Duodenal mucosa (tissue), 2 donors: ENCODE measurements around the gene ACSM4.
"Not testable (repeated sequence)": the region's sequence is repeated elsewhere in the genome, so short reads cannot be mapped to it uniquely, and the experiment has no call there.

ENCODE experiments used
- H3K27ac ChIP-seq: one replicate; pipeline ENCODE4 v1.7.0; 2013; ENCODE audit warnings: low read depth, low read length
- H3K27me3 ChIP-seq, 2 donors: one replicate each; pipeline ENCODE4 v1.7.0; 2013; ENCODE audit warnings: low read length in 2 of 2, control low read depth in 1 of 2; ENCODE audit not compliant: insufficient read depth in 2 of 2, control insufficient read depth in 1 of 2
- H3K36me3 ChIP-seq, 2 donors: one replicate each; pipeline ENCODE4 v1.7.0; 2013; ENCODE audit warnings: low read length in 2 of 2, control low read depth in 1 of 2; ENCODE audit not compliant: insufficient read depth in 2 of 2, control insufficient read depth in 1 of 2
- H3K4me1 ChIP-seq, 2 donors: one replicate each; pipeline ENCODE4 v1.7.0; 2013; ENCODE audit warnings: low read length in 2 of 2, control low read depth in 1 of 2; ENCODE audit not compliant: insufficient read depth in 2 of 2, control insufficient read depth in 1 of 2
- H3K4me3 ChIP-seq, 2 donors: one replicate each; pipeline ENCODE4 v1.7.0; 2013; ENCODE audit warnings: low read length in 2 of 2, low read depth in 1 of 2
- H3K9ac ChIP-seq, 2 donors: one replicate each; pipeline ENCODE4 v1.7.0; 2013; ENCODE audit warnings: low read length in 2 of 2, low read depth in 1 of 2
- H3K9me3 ChIP-seq, 2 donors: one replicate each; pipeline ENCODE4 v1.7.0; 2013; ENCODE audit warnings: low read length in 2 of 2, control low read depth in 1 of 2; ENCODE audit not compliant: control insufficient read depth in 1 of 2

The ACSM4 gene

GRCh38 chr12:7303772-7304171 lies at the start of gene ACSM4:
TSS of gene ACSM4 (plus strand) at chr12:7304072. CDS start at chr12:7304332, 260 bp downstream.
- Histone ChIP-seq H3K27ac (no peak within 1 kb of the TSS), H3K36me3 (no peaks in the 10 kb centered on the region), H3K4me3 (no peak within 1 kb of the TSS), H3K9ac (no peak within 1 kb of the TSS), H3K4me1 (no peaks in the 10 kb centered on the region), H3K9me3 (no peaks in the 10 kb centered on the region), H3K27me3 (peaks cover 0 to 2% of the 10 kb centered on the region in 2 donors)

GRCh38 chr12:7259060-7259459 lies 44.8 kb upstream of the ACSM4 start:
- H3K9me3 ChIP-seq: no peaks in the 10 kb centered on the region
- H3K9ac ChIP-seq: no peak overlapping the region
- no peak overlapping the region for H3K4me3 ChIP-seq
- H3K36me3 ChIP-seq: no peaks in the 10 kb centered on the region
- no peaks in the 10 kb centered on the region for H3K27me3 ChIP-seq
- H3K4me1 ChIP-seq: no peaks in the 10 kb centered on the region
- H3K27ac ChIP-seq: no peak overlapping the region

- H3K9me3 ChIP-seq: no peaks in the 10 kb centered on the region
- no peak overlapping the region for H3K9ac ChIP-seq
- no peaks in the 10 kb centered on the region for H3K4me1 ChIP-seq
- no peaks in the 10 kb centered on the region for H3K36me3 ChIP-seq
- H3K4me3 ChIP-seq: no peak overlapping the region
- H3K27me3 ChIP-seq: no peaks in the 10 kb centered on the region
- no peak overlapping the region for H3K27ac ChIP-seq
Measured at GRCh38 chr12:7264538-7264937, 39.3 kb upstream of the ACSM4 start.

GRCh38 chr12:7265251-7265650 lies 38.6 kb upstream of the ACSM4 start:
- Histone ChIP-seq H3K4me3 (no peak overlapping the region), H3K4me1 (no peaks in the 10 kb centered on the region), H3K27me3 (no peaks in the 10 kb centered on the region), H3K9me3 (no peaks in the 10 kb centered on the region), H3K27ac (no peak overlapping the region), H3K36me3 (no peaks in the 10 kb centered on the region), H3K9ac (no peak overlapping the region)

- H3K9ac ChIP-seq: no peak overlapping the region
- no peak overlapping the region for H3K27ac ChIP-seq
- H3K27me3 ChIP-seq: no peaks in the 10 kb centered on the region
- H3K4me3 ChIP-seq: no peak overlapping the region
- H3K36me3 ChIP-seq: no peaks in the 10 kb centered on the region
- no peaks in the 10 kb centered on the region for H3K4me1 ChIP-seq
- H3K9me3 ChIP-seq: no peaks in the 10 kb centered on the region
Measured at GRCh38 chr12:7269273-7269672, 34.6 kb upstream of the ACSM4 start.

GRCh38 chr12:7271893-7272514 lies 31.9 kb upstream of the ACSM4 start:
- H3K9me3 ChIP-seq: no peaks in the 10 kb centered on the region
- no peaks in the 10 kb centered on the region for H3K36me3 ChIP-seq
- no peak overlapping the region for H3K4me3 ChIP-seq
- H3K27me3 ChIP-seq: no peaks in the 10 kb centered on the region
- no peaks in the 10 kb centered on the region for H3K4me1 ChIP-seq
- no peak overlapping the region for H3K27ac ChIP-seq
- H3K9ac ChIP-seq: no peak overlapping the region

GRCh38 chr12:7275482-7275881 lies 28.4 kb upstream of the ACSM4 start:
- not testable (repeated sequence) for H3K9ac ChIP-seq, H3K4me1 ChIP-seq, H3K27ac ChIP-seq, H3K4me3 ChIP-seq, H3K27me3 ChIP-seq, H3K9me3 ChIP-seq, H3K36me3 ChIP-seq

GRCh38 chr12:7282844-7283243 lies 21.0 kb upstream of the ACSM4 start:
- H3K9ac ChIP-seq: no peak overlapping the region
- H3K27me3 ChIP-seq: no peaks in the 10 kb centered on the region
- no peak overlapping the region for H3K4me3 ChIP-seq
- no peaks in the 10 kb centered on the region for H3K9me3 ChIP-seq
- no peaks in the 10 kb centered on the region for H3K4me1 ChIP-seq
- H3K27ac ChIP-seq: no peak overlapping the region
- no peaks in the 10 kb centered on the region for H3K36me3 ChIP-seq

- Histone ChIP-seq H3K27ac (no peak overlapping the region), H3K9me3 (peaks cover 0 to 2% of the 10 kb centered on the region in 2 donors), H3K4me3 (no peak overlapping the region), H3K9ac (no peak overlapping the region), H3K27me3 (no peaks in the 10 kb centered on the region), H3K4me1 (no peaks in the 10 kb centered on the region), H3K36me3 (no peaks in the 10 kb centered on the region)
Measured at GRCh38 chr12:7289743-7290142, 14.1 kb upstream of the ACSM4 start.

- not testable (repeated sequence) for H3K9ac ChIP-seq, H3K27ac ChIP-seq, H3K27me3 ChIP-seq, H3K36me3 ChIP-seq, H3K4me3 ChIP-seq, H3K9me3 ChIP-seq, H3K4me1 ChIP-seq
Measured at GRCh38 chr12:7290588-7290987, 13.3 kb upstream of the ACSM4 start.

- Histone ChIP-seq H3K27ac (no peak overlapping the region), H3K4me1 (no peaks in the 10 kb centered on the region)
Measured at GRCh38 chr12:7292300-7292699, 11.6 kb upstream of the ACSM4 start.

More at GRCh38 chr12:7292300-7292699, 11.6 kb upstream of the ACSM4 start:
- H3K9me3 ChIP-seq: peaks cover 0 to 2% of the 10 kb centered on the region in 2 donors
- no peak overlapping the region for H3K9ac ChIP-seq
- H3K27me3 ChIP-seq: no peaks in the 10 kb centered on the region
- no peak overlapping the region for H3K4me3 ChIP-seq
- H3K36me3 ChIP-seq: no peaks in the 10 kb centered on the region
